DMS153 (cell line): Measurements from ENCODE around the gene PFDN4.

Experiments used
- DNase-seq: peaks from one replicate; lab custom pipeline; 2025; lab: John Stamatoyannopoulos, UW

The PFDN4 gene

DNA sequence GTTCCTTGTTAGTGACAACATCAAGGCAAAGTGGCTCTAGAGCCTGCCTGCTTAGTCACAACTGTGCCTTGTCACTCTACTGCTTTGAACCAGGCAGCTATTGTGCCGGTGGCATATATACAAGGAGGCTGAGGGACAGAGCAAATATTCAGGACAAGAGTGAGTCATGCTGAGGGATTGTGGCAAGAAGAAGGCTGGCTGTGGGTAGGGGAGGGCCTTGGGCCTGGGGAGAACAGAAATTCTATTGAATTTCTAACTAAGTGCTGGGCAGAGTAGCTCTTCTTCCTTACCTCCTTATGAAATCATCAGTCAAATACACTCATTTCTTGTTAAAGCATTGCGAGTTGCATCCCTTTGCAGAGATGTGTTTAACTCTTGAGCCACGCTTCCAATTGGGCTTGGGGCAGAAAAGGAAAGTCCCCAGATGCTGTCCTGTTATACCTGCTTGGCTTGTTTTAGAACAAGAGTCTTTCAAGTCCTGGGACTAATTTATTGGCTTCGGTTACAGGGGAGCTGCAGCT lies 59.7 kb downstream of the PFDN4 start:
- peak; percentile 11 for DNase-seq

DNA sequence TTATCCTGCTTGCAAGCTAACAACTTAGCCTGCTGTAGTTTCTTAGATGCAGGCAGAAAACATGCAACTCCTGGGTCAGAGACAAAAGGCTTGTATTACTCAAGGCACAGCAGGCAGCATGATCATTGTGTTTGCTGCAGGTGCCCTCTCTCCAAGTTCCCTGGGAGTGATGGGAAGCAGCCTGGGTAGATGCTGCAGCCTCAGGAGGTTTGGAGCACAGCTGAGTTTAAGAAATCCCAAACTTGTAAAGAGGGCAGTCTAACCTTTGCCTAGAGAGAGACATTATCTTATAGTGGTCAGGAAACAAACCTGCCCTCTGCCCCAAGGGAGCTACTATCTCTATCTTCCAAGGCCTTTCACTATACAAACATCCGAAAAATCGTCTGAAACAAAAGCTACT lies 61.1 kb downstream of the PFDN4 start:
- no peak for DNase-seq
